Thymus (tissue), 11 donors: Measurements from ENCODE around the gene SEZ6. TPM values are rescaled to one million over a fixed set of nuclear protein-coding genes. Genes with fewer than 3 reads are reported as not detected.

Experiments
- DNase-seq, 9 donors: peaks; one replicate each; pipeline ENCODE4 v3.0.0-alpha.2; 2013; ENCODE audit warnings: low spot score in 9 of 9, low read depth in 6 of 9, missing footprints in 1 of 9
- H3K27ac ChIP-seq, 2 donors: one replicate each; pipeline ENCODE4 v1.5.1; 2013; ENCODE audit warnings: control low read depth in 1 of 2, low read depth in 1 of 2, low read length in 1 of 2, mild to moderate bottlenecking in 1 of 2, moderate library complexity in 1 of 2
- H3K27me3 ChIP-seq, 2 donors: one replicate each; pipeline ENCODE4 v1.5.1; 2013; ENCODE audit warnings: low read length in 1 of 2; ENCODE audit not compliant: control insufficient read depth in 2 of 2, insufficient read depth in 1 of 2
- H3K36me3 ChIP-seq, 2 donors: one replicate each; pipeline ENCODE4 v1.5.1; 2013; ENCODE audit warnings: low read length in 1 of 2, mild to moderate bottlenecking in 1 of 2, moderate library complexity in 1 of 2; ENCODE audit not compliant: control insufficient read depth in 2 of 2, insufficient read depth in 2 of 2
- H3K4me1 ChIP-seq, 2 donors: one replicate each; pipeline ENCODE4 v1.5.1; 2013; ENCODE audit warnings: low read length in 2 of 2; ENCODE audit not compliant: control insufficient read depth in 2 of 2, insufficient read depth in 2 of 2
- H3K4me3 ChIP-seq, 2 donors: one replicate each; pipeline ENCODE4 v1.5.1; 2013; ENCODE audit warnings: low read length in 2 of 2, control low read depth in 1 of 2, mild to moderate bottlenecking in 1 of 2
- H3K9me3 ChIP-seq, 2 donors: one replicate each; pipeline ENCODE4 v1.5.1; 2013; ENCODE audit warnings: low read length in 1 of 2, mild to moderate bottlenecking in 1 of 2; ENCODE audit not compliant: control insufficient read depth in 2 of 2, insufficient read depth in 1 of 2
- WGBS: extraction: QIAGEN DNeasy Blood & Tissue Kit; methylation state at CpG from one replicate; pipeline ENCODE4 v1.1.7; 2013; 5-methylcytosine and 5-hydroxymethylcytosine counted together
- polyA plus RNA-seq: library from polyadenylated mRNA; stranded (reverse); fragments of 200-250 nt; gene quantifications from one replicate; pipeline ENCODE4 v1.2.3, GENCODE V29; 2013
- total RNA-seq: library from RNA; stranded (reverse); fragments of 120-200 nt; gene quantifications from one replicate; pipeline ENCODE4 v1.2.4, GENCODE V29; 2013
- donor health status: healthy.

SEZ6 gene
- total and polyA plus RNA-seq, 2 donors, result 0.09 to 0.48 TPM

GRCh38 chr17:29039764-29040598 is 34.1 kb upstream of the SEZ6 start:
- H3K4me1 ChIP-seq, result peaks cover 0 to 10% of the 10 kb centered on the region in 2 donors
- no peak for DNase-seq
- H3K36me3 ChIP-seq, result no peaks in the 10 kb centered on the region
- no peak overlapping the region for H3K27ac ChIP-seq
- peaks cover 0 to 34% of the 10 kb centered on the region in 2 donors for H3K27me3 ChIP-seq
- 93% methylated on average over 13 of the region's 13 CpGs for WGBS
- H3K4me3 ChIP-seq, result no peak overlapping the region
- no peaks in the 10 kb centered on the region for H3K9me3 ChIP-seq

- H3K4me3 ChIP-seq, result no peak overlapping the region
- H3K27ac ChIP-seq, result no peak overlapping the region
- H3K27me3 ChIP-seq, result peaks cover 0 to 43% of the 10 kb centered on the region in 2 donors
- DNase-seq, result no peak
- no peaks in the 10 kb centered on the region for H3K36me3 ChIP-seq
- peaks cover 0 to 10% of the 10 kb centered on the region in 2 donors for H3K4me1 ChIP-seq
- WGBS, result 46% methylated on average over 15 of the region's 15 CpGs
- no peaks in the 10 kb centered on the region for H3K9me3 ChIP-seq
Measured at GRCh38 chr17:29038085-29038795, 32.4 kb upstream of the SEZ6 start.

- Histone ChIP-seq H3K27me3 (peaks cover 0 to 45% of the 10 kb centered on the region in 2 donors), H3K4me1 (peaks cover 0 to 5% of the 10 kb centered on the region in 2 donors), H3K27ac (no peak overlapping the region), H3K9me3 (no peaks in the 10 kb centered on the region), H3K36me3 (no peaks in the 10 kb centered on the region), H3K4me3 (no peak overlapping the region)
- 85% methylated on average over 10 of the region's 10 CpGs for WGBS
- no peak for DNase-seq
Measured at GRCh38 chr17:29037739-29038084, 31.9 kb upstream of the SEZ6 start.

GRCh38 chr17:29036584-29036983 is 30.8 kb upstream of the SEZ6 start:
- 84% methylated on average over 5 of the region's 5 CpGs for WGBS
- Histone ChIP-seq H3K27me3 (peaks cover 0 to 54% of the 10 kb centered on the region in 2 donors), H3K36me3 (no peaks in the 10 kb centered on the region), H3K4me1 (no peaks in the 10 kb centered on the region), H3K27ac (no peak overlapping the region), H3K9me3 (no peaks in the 10 kb centered on the region), H3K4me3 (no peak overlapping the region)
- DNase-seq, result no peak

GRCh38 chr17:29034510-29034909 is 28.7 kb upstream of the SEZ6 start:
- H3K4me3 ChIP-seq, result no peak overlapping the region
- H3K9me3 ChIP-seq, result no peaks in the 10 kb centered on the region
- no peak for DNase-seq
- H3K4me1 ChIP-seq, result no peaks in the 10 kb centered on the region
- 67% methylated on average over 1 of the region's 1 CpG for WGBS
- H3K36me3 ChIP-seq, result no peaks in the 10 kb centered on the region
- H3K27me3 ChIP-seq, result peaks cover 0 to 68% of the 10 kb centered on the region in 2 donors
- H3K27ac ChIP-seq, result no peak overlapping the region

GRCh38 chr17:29032857-29033197 is 27.0 kb upstream of the SEZ6 start:
- Histone ChIP-seq H3K4me1 (no peaks in the 10 kb centered on the region), H3K27me3 (peaks cover 0 to 66% of the 10 kb centered on the region in 2 donors), H3K9me3 (no peaks in the 10 kb centered on the region), H3K4me3 (no peak overlapping the region), H3K27ac (no peak overlapping the region), H3K36me3 (no peaks in the 10 kb centered on the region)
- DNase-seq, result no peak
- 41% methylated on average over 6 of the region's 6 CpGs for WGBS

- Histone ChIP-seq H3K9me3 (no peaks in the 10 kb centered on the region), H3K27ac (no peak overlapping the region), H3K36me3 (no peaks in the 10 kb centered on the region), H3K4me1 (no peaks in the 10 kb centered on the region), H3K27me3 (peaks cover 0 to 66% of the 10 kb centered on the region in 2 donors), H3K4me3 (no peak overlapping the region)
- WGBS, result 38% methylated on average over 11 of the region's 11 CpGs
- DNase-seq, result no peak
Measured at GRCh38 chr17:29032013-29032856, 26.4 kb upstream of the SEZ6 start.

GRCh38 chr17:29031488-29031887 is 25.7 kb upstream of the SEZ6 start:
- 48% methylated on average over 5 of the region's 5 CpGs for WGBS
- DNase-seq, result no peak
- no peaks in the 10 kb centered on the region for H3K36me3 ChIP-seq
- H3K4me3 ChIP-seq, result no peak overlapping the region
- no peak overlapping the region for H3K27ac ChIP-seq
- H3K4me1 ChIP-seq, result no peaks in the 10 kb centered on the region
- H3K27me3 ChIP-seq, result peaks cover 0 to 62% of the 10 kb centered on the region in 2 donors
- no peaks in the 10 kb centered on the region for H3K9me3 ChIP-seq
